Measurements from ENCODE around the gene RTN4R. TPM values are rescaled to one million over a fixed set of nuclear protein-coding genes. Genes with fewer than 3 reads are reported as not detected.

The RTN4R gene
- total and polyA plus RNA-seq, 2 experiments from 2014 or later, result 5.2 to 5.3 TPM

DNA sequence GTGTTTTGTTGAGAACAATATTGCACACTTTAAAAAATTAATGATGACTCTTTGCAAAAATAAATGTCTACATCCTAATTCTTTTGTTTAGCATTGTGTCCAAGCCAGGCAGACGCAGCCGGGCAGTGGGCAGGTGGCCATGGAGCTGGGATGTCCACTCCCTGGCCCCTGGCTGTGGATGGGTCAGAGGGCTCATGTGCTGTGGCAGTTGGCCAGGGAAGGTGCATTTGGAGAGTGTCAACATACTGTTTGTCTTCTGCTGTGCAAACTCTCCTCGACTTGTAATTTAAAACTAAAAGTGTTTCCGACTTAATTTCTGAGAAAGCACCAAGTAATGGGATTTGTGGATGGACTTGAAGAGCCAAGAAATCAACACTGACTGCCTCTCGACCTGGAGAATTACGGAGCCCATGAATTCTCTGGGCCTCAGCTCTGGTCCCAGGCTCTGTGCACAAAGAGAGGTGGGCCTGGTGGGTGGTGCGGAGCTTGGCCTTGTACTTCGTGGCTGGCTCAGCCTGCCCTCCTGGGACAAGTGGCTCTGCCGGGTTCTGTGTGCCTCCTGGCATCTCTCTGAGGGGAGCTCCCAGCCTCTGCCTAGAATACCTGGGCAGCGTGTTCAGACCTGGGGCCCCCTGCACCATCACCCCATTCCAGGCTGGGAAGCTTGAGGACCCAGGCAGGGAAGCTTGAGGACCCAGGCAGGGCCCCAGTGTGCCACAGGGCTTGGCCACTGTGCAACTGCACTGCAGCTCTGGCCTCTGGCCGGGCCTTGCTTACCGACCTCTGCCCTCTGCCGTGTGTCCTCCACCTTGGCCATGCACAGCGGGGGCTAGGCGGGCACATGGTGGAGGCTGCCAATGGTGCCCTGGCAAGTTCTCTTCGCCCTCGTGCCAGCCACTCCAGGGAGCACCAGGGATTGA, 46.4 kb downstream of the RTN4R start:
- Histone ChIP-seq H3K27me3 (no peaks in the 10 kb centered on the region), H3K27ac (no peak overlapping the region), H3K36me3 (no peaks in the 10 kb centered on the region), H3K9me3 (ENCODE audit: low read depth) (no peaks in the 10 kb centered on the region), H3K4me1 (ENCODE audit: low read depth) (no peaks in the 10 kb centered on the region), H3K4me3 (no peak overlapping the region)
- TF ChIP-seq, protein P1, sequence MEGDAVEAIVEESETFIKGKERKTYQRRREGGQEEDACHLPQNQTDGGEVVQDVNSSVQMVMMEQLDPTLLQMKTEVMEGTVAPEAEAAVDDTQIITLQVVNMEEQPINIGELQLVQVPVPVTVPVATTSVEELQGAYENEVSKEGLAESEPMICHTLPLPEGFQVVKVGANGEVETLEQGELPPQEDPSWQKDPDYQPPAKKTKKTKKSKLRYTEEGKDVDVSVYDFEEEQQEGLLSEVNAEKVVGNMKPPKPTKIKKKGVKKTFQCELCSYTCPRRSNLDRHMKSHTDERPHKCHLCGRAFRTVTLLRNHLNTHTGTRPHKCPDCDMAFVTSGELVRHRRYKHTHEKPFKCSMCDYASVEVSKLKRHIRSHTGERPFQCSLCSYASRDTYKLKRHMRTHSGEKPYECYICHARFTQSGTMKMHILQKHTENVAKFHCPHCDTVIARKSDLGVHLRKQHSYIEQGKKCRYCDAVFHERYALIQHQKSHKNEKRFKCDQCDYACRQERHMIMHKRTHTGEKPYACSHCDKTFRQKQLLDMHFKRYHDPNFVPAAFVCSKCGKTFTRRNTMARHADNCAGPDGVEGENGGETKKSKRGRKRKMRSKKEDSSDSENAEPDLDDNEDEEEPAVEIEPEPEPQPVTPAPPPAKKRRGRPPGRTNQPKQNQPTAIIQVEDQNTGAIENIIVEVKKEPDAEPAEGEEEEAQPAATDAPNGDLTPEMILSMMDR (IDR thresholded peaks at IDR 0.05; ENCODE audit: low read depth, low read length), result no peak
- DNase-seq (ENCODE audit: low read depth in 1 of 2, low spot score in 1 of 2), result no peak

DNA sequence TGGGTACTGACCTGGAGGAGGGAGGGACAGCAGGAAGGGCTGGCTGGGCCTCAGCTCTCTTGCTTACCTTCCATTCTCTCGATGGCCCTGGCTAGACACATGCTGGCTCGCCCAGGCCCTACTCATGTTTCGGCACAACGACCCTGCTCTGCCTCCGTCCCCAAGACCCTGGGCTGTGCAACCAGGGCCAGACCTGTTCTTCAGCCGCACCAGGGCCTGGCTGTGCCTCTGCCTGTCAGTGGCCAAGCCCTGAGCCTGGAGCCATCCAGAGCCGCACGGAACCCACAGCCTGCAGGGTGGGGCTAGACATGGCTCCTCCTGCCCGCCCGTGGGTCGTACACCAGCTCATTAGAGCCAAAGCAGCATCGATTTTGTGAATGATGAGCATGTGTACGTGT, 47.5 kb downstream of the RTN4R start:
- Histone ChIP-seq H3K27ac (no peak overlapping the region), H3K36me3 (no peaks in the 10 kb centered on the region), H3K9me3 (ENCODE audit: low read depth) (no peaks in the 10 kb centered on the region), H3K4me1 (ENCODE audit: low read depth) (no peaks in the 10 kb centered on the region), H3K27me3 (no peaks in the 10 kb centered on the region), H3K4me3 (no peak overlapping the region)
- no peak for DNase-seq (ENCODE audit: low read depth in 1 of 2, low spot score in 1 of 2)
- TF ChIP-seq, protein P1 (IDR thresholded peaks at IDR 0.05; ENCODE audit: low read depth, low read length), result no peak

DNA sequence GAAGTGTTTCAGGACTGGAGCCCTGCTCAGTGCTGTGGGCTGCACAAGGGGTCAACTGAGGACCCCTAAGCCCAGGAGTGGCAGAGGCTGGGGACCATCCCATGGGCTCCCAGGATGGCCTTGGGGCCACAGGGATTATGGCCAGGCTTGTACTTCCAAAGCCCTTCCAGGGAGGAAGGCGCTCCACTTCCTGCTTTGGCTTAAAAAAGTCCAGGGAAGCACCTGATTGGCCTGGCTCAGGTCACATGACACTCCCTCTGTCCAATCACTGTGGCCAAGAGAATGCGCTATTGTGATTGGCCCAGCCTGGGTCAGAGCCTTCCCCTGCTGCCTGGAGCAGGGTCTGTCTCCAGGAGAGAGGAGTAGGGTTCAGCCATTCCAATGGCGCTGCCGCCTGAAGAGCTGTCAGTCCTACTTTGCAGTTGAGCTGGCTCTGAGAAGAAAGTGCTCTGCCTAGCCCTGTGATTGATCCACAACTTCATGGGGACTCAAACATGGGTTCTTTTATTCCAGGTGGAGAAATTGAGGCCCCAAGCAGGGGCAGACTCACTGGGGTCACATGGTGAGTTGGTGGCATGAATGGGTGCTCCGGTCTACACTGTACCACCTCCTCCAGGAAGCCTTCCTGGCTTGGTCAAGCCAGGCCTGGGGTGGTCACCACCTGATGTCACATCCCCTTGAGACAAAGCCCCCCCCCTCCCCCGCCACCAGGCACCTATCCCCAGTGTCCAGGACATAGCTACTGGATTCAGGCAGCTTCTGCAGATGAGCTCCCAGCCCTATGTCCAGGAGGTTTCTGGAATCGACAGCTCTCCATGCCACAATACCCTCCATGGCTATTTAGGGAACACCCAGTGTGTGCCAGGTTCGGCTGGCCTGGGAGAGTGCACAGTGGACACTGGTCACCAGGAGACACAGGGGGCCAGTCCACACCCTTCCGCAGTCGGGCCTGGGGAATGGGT, 48.2 kb downstream of the RTN4R start:
- no peaks in the 10 kb centered on the region for H3K4me1 ChIP-seq (ENCODE audit: low read depth)
- TF ChIP-seq, protein P1 (IDR thresholded peaks at IDR 0.05; ENCODE audit: low read depth, low read length), result no peak
- no peak overlapping the region for H3K4me3 ChIP-seq
- no peak overlapping the region for H3K27ac ChIP-seq
- H3K27me3 ChIP-seq, result no peaks in the 10 kb centered on the region
- DNase-seq (ENCODE audit: low read depth in 1 of 2, low spot score in 1 of 2), result no peak
- no peaks in the 10 kb centered on the region for H3K36me3 ChIP-seq
- no peaks in the 10 kb centered on the region for H3K9me3 ChIP-seq (ENCODE audit: low read depth)

DNA sequence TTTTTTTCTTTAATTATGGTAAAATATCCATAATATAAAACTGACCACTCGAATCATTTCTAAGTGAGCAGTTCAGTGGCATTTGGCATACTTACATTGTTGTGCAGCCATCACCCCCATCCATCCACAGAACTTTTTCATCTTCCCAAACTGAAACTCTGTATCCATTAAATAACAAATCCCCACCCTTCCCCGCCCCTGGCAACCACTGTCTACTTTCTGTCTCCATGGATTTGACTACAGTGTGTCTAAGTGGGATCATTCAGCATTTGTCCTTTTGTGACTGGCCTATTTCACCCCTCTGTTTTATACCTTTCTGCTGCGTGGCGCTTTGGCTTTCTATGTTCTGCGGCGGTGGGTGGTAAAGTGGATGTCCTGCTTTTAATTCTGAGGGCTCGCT, 49.1 kb downstream of the RTN4R start:
- no peak overlapping the region for H3K4me3 ChIP-seq
- no peaks in the 10 kb centered on the region for H3K9me3 ChIP-seq (ENCODE audit: low read depth)
- TF ChIP-seq, protein P1 (IDR thresholded peaks at IDR 0.05; ENCODE audit: low read depth, low read length), result no peak
- H3K27ac ChIP-seq, result no peak overlapping the region
- H3K36me3 ChIP-seq, result no peaks in the 10 kb centered on the region
- DNase-seq (ENCODE audit: low read depth in 1 of 2, low spot score in 1 of 2), result no peak
- no peaks in the 10 kb centered on the region for H3K27me3 ChIP-seq
- no peaks in the 10 kb centered on the region for H3K4me1 ChIP-seq (ENCODE audit: low read depth)

DNA sequence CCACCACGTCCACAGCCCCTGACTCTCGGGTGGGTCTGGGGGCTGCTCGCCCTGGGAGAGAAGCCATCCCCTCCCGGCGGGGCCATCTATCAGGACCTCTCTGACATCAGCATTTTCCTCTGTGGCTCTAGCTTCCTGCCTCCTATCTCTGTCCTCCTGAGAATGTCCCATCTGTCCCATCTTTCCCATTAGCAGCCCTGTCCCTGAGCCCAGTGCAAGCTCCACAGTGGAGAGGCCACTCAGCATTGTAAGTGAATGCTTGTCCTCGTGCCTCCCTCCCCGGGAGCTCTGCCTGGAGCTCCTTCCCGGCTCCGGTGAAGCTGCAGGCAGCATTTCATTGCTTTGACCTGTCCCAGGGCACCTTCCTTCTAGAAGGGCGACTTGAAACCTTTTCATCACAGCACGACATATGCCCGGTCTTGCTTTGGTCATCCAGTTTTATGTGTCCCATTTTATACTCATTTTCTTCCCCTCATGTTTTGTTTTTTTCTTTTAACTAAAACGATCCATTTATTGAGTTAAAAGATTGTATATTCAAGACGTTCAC, 49.7 kb downstream of the RTN4R start:
- TF ChIP-seq, protein P1 (IDR thresholded peaks at IDR 0.05; ENCODE audit: low read depth, low read length), result no peak
- Histone ChIP-seq H3K9me3 (ENCODE audit: low read depth) (no peaks in the 10 kb centered on the region), H3K27ac (no peak overlapping the region), H3K27me3 (no peaks in the 10 kb centered on the region), H3K36me3 (no peaks in the 10 kb centered on the region), H3K4me1 (ENCODE audit: low read depth) (no peaks in the 10 kb centered on the region), H3K4me3 (no peak overlapping the region)
- DNase-seq (ENCODE audit: low read depth in 1 of 2, low spot score in 1 of 2), result no peak
